B cell (primary cell): Measurements from ENCODE around the gene CACNA2D1.

Experiments
- EZH2 ChIP-seq: IDR thresholded peaks from 2 replicates; pipeline ENCODE4 v1.6.1; 2012; ENCODE audit warnings: borderline replicate concordance, low read depth, mild to moderate bottlenecking, moderate library complexity, low read length; ENCODE audit not compliant: insufficient read depth, poor library complexity, severe bottlenecking
- TF ChIP-seq, protein P1 (sequence below): fragments of 200-600 bp; IDR thresholded peaks from one replicate; pipeline ENCODE4 v1.8.0; 2022; ENCODE audit warnings: antibody characterized with exemption, mild to moderate bottlenecking

DNA sequence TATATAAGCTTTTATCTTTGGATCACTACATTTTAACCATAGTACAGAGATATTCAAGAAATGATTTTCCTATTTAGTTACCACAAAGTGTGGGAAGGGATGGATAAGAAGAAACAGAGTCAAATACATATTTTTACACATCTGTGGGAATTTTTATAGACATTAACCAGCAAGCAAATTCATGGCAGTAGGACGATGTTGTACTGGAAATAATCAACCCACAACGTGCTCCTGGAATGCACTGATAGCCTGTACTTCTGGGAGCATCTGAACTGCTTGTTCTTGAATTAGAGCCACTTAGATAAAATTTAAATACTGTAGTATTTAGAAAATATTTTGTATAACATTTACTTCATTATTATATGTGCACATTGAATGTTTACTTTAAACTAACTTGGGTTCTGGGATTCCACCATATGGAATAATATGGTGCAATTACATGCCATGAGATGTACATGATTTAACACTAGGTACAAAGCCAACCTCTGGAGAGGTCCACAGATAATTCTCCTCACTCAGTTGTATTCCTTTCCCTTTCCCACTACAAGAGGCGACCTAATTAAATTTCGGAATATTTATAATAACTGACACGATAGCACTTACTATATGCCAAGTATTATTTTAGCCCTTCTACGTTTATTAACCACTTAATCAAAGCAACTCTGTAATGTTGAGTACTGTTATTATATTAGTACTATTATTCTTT is 508.8 kb downstream of the CACNA2D1 start:
- TF ChIP-seq, protein P1, sequence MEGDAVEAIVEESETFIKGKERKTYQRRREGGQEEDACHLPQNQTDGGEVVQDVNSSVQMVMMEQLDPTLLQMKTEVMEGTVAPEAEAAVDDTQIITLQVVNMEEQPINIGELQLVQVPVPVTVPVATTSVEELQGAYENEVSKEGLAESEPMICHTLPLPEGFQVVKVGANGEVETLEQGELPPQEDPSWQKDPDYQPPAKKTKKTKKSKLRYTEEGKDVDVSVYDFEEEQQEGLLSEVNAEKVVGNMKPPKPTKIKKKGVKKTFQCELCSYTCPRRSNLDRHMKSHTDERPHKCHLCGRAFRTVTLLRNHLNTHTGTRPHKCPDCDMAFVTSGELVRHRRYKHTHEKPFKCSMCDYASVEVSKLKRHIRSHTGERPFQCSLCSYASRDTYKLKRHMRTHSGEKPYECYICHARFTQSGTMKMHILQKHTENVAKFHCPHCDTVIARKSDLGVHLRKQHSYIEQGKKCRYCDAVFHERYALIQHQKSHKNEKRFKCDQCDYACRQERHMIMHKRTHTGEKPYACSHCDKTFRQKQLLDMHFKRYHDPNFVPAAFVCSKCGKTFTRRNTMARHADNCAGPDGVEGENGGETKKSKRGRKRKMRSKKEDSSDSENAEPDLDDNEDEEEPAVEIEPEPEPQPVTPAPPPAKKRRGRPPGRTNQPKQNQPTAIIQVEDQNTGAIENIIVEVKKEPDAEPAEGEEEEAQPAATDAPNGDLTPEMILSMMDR, result no peak
- no peak for TF ChIP-seq EZH2
